GM19035 (cell line): ENCODE results near the gene DCP1B.

Experiments
- ATAC-seq: cut with Tn5 transposase; IDR thresholded peaks from one replicate; pipeline ENCODE4 v1.9.1; 2021; ENCODE audit not compliant: unreplicated experiment

The DCP1B gene

GRCh38 chr12:1935700-1936378, 68.4 kb downstream of the DCP1B start:
- ATAC-seq, result no peak

GRCh38 chr12:1935242-1935641, 69.0 kb downstream of the DCP1B start:
- no peak for ATAC-seq

GRCh38 chr12:1934831-1935230, 69.4 kb downstream of the DCP1B start:
- ATAC-seq, result no peak

GRCh38 chr12:1934068-1934467, 70.2 kb downstream of the DCP1B start:
- no peak for ATAC-seq

GRCh38 chr12:1933342-1934051, 70.8 kb downstream of the DCP1B start:
- ATAC-seq, result no peak

- no peak for ATAC-seq
These were observed 71.9 kb downstream of the DCP1B start for GRCh38 chr12:1932264-1932777.

GRCh38 chr12:1931642-1932041, 72.6 kb downstream of the DCP1B start:
- no peak for ATAC-seq

GRCh38 chr12:1930803-1931597, 73.3 kb downstream of the DCP1B start:
- ATAC-seq, result no peak

- no peak for ATAC-seq
These were observed 74.1 kb downstream of the DCP1B start for GRCh38 chr12:1929985-1930802.

GRCh38 chr12:1929241-1929984, 74.8 kb downstream of the DCP1B start:
- ATAC-seq, result no peak

- ATAC-seq, result no peak
These were observed 75.7 kb downstream of the DCP1B start for GRCh38 chr12:1928439-1929121.

- no peak for ATAC-seq
These were observed 76.4 kb downstream of the DCP1B start for GRCh38 chr12:1927751-1928351.

GRCh38 chr12:1927051-1927680, 77.1 kb downstream of the DCP1B start:
- ATAC-seq, result no peak

GRCh38 chr12:1926251-1926657, 78.0 kb downstream of the DCP1B start:
- no peak for ATAC-seq

GRCh38 chr12:1925684-1926006, 78.6 kb downstream of the DCP1B start:
- ATAC-seq, result no peak

- ATAC-seq, result no peak
These were observed 79.1 kb downstream of the DCP1B start for GRCh38 chr12:1924996-1925683.

- no peak for ATAC-seq
These were observed 81.3 kb downstream of the DCP1B start for GRCh38 chr12:1922985-1923384.

GRCh38 chr12:1922075-1922709, 82.1 kb downstream of the DCP1B start:
- ATAC-seq, result no peak
